ENCODE measurements around the gene DDC. TPM values are rescaled to one million over a fixed set of nuclear protein-coding genes. Genes with fewer than 3 reads are reported as not detected.
A peak's percentile ranks its signal among the peaks of the same experiment; 100 is the strongest.

Gene DDC
- total and polyA plus RNA-seq, 7 donors: 0.10 to 1.7 (median 0.59) TPM

DNA sequence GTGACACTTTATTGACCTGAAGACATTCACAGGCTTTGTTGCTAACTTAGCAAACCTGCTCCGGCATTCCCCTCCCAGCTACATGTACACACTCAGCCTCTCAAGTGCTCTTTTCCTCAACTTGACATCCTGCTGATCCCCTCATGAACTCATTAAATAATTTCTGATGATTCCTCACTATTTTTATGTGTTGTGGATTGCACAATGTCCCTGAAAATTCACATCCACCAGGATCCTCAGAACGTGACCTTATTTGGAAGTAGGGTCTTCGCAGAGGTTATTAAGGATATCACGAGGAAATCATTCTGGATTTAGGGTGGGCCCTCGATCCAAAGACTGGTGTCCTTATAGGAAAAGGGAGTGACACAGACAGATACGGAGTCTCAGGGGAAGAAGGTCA, 142.3 kb downstream of the DDC start:
- intact Hi-C loops (cut with DNase I): loop anchor here in 1 of 2 donors (5.0 kb wide), 1 partner anchor 216 kb away; no protein-coding TSS in a partner anchor
- no peaks in the 10 kb centered on the region for H3K4me1 ChIP-seq
- no peak overlapping the region for H3K27ac ChIP-seq
- no peaks in the 10 kb centered on the region for H3K9me3 ChIP-seq
- TF ChIP-seq, protein P1, sequence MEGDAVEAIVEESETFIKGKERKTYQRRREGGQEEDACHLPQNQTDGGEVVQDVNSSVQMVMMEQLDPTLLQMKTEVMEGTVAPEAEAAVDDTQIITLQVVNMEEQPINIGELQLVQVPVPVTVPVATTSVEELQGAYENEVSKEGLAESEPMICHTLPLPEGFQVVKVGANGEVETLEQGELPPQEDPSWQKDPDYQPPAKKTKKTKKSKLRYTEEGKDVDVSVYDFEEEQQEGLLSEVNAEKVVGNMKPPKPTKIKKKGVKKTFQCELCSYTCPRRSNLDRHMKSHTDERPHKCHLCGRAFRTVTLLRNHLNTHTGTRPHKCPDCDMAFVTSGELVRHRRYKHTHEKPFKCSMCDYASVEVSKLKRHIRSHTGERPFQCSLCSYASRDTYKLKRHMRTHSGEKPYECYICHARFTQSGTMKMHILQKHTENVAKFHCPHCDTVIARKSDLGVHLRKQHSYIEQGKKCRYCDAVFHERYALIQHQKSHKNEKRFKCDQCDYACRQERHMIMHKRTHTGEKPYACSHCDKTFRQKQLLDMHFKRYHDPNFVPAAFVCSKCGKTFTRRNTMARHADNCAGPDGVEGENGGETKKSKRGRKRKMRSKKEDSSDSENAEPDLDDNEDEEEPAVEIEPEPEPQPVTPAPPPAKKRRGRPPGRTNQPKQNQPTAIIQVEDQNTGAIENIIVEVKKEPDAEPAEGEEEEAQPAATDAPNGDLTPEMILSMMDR (IDR thresholded peaks at IDR 0.05): no peak
- H3K4me3 ChIP-seq: no peak overlapping the region
- 85 to 87% (median 87%) methylated on average over 6 of the region's 6 CpGs for WGBS, 3 donors
- DNase-seq: no peak
- H3K36me3 ChIP-seq (ENCODE audit: insufficient read depth in 1 of 2, low read depth in 1 of 2): no peaks in the 10 kb centered on the region
- no peak for ATAC-seq
- H3K27me3 ChIP-seq (ENCODE audit: insufficient read depth in 3 of 3, low read length in 2 of 3): no peaks in the 10 kb centered on the region

DNA sequence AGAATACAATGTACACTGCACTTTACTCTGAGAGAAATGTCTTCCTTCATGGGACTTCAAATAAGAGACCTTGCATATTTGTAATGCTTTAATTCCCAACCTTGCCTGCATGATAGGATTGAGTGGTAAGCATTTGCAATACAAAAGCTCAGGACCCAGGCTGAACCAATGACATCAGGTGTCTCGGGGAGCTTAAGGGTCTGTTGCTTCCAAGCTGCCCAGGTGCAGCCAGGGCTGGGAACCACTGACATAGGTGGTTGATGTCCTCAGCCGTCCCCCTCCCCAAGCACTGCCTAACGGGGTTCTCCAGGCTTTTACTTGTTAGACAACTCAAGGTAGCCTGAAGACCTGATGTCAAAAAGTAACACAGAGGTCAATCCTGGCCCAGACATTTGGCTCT, 144.2 kb downstream of the DDC start:
- TF ChIP-seq, protein P1 (IDR thresholded peaks at IDR 0.05): no peak
- H3K4me3 ChIP-seq: no peak overlapping the region
- ATAC-seq (no peak), DNase-seq (no peak)
- no peaks in the 10 kb centered on the region for H3K36me3 ChIP-seq (ENCODE audit: insufficient read depth in 1 of 2, low read depth in 1 of 2)
- intact Hi-C loops (cut with DNase I): loop anchor here in 1 of 2 donors (5.0 kb wide), 1 partner anchor 214 kb away; no protein-coding TSS in a partner anchor
- WGBS, 3 donors: 55 to 72% (median 66%) methylated on average over 3 of the region's 3 CpGs
- no peaks in the 10 kb centered on the region for H3K27me3 ChIP-seq (ENCODE audit: insufficient read depth in 3 of 3, low read length in 2 of 3)
- no peak overlapping the region for H3K27ac ChIP-seq
- no peaks in the 10 kb centered on the region for H3K9me3 ChIP-seq
- H3K4me1 ChIP-seq: no peaks in the 10 kb centered on the region

DNA sequence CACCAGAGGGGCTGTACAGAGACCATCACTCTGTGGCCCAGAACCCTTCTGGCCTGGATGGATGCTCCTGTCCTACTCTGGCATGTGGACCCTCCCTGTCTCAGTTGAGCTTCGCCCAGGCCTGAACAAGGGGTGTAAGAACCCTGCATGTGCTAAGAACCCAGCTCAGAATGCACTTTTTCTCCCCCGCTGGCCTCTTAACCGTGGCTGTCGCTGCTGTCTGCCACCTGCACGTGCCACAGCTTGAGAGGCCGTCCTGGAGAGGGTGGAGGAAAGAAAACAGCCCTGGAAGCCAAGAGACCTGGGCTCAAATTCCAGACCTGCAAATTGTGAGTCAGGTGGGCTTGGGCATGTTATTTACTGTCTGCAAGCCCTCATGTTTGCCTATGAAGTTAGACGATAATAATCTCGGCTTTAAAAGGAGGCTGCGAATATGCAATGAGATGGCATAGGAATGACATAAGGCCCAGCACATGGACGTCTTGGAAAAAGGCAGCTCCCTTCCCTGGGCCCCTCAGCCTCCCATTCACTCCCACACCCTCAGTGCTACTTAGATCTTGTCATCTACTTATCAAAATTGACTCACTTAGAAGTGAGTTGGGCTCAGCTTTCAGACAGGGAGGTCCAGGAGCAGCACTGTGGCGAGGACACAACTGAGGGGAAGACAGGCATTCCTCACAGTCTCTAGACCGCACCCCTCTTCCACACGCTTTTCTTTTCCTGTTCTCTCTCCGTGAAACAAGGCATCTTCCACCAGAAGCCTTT, 146.5 kb downstream of the DDC start:
- DNase-seq: no peak
- Histone ChIP-seq H3K9me3 (no peaks in the 10 kb centered on the region), H3K4me1 (no peaks in the 10 kb centered on the region), H3K4me3 (no peak overlapping the region), H3K36me3 (ENCODE audit: insufficient read depth in 1 of 2, low read depth in 1 of 2) (no peaks in the 10 kb centered on the region), H3K27ac (no peak overlapping the region), H3K27me3 (ENCODE audit: insufficient read depth in 3 of 3, low read length in 2 of 3) (no peaks in the 10 kb centered on the region)
- TF ChIP-seq, protein P1 (IDR thresholded peaks at IDR 0.05): no peak
- 69 to 72% (median 69%) methylated on average over 14 of the region's 14 CpGs for WGBS, 3 donors
- ATAC-seq: peak in 1 of 4 donors; percentile 28
- intact Hi-C loops (cut with DNase I): loop anchor here in 1 of 2 donors (2.0 to 5.0 kb wide), 2 partner anchors 214 to 276 kb away; no protein-coding TSS in a partner anchor

DNA sequence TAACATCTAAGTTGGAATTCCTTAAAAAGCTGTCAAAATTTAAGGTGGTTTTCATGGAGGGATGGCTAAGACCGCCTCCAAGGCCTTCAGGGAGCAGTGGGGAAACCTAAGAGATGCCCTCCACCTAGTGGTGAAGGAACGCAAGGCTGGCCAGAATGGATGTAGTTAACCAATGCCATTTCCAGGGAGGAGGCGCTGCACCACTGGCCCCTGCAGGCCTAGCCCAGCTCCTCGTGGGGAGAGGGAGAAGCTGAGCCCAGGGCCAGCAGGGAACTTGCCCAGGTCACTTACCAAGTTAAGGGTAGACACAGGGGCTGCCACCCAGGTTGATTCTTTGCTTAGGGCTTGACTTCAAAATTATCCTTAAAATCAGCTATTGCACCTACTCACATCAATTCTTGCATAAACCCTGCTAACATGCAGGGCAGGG, 147.1 kb downstream of the DDC start:
- ATAC-seq (peak; percentile 66 to 86 (median 79)), DNase-seq (peak; percentile 50 to 68)
- 17 to 26% (median 19%) methylated on average over 4 of the region's 4 CpGs for WGBS, 3 donors
- Histone ChIP-seq H3K4me3 (no peak overlapping the region), H3K4me1 (no peaks in the 10 kb centered on the region), H3K27me3 (ENCODE audit: insufficient read depth in 3 of 3, low read length in 2 of 3) (no peaks in the 10 kb centered on the region), H3K27ac (no peak overlapping the region), H3K9me3 (no peaks in the 10 kb centered on the region), H3K36me3 (ENCODE audit: insufficient read depth in 1 of 2, low read depth in 1 of 2) (no peaks in the 10 kb centered on the region)
- TF ChIP-seq, protein P1 (IDR thresholded peaks at IDR 0.05): peak; percentile 66
- intact Hi-C loops (cut with DNase I): loop anchor here in 1 of 2 donors (2.0 to 5.0 kb wide), 2 partner anchors 213 to 276 kb away; no protein-coding TSS in a partner anchor
